ENCODE data around the gene GABRG2.

The GABRG2 gene

DNA sequence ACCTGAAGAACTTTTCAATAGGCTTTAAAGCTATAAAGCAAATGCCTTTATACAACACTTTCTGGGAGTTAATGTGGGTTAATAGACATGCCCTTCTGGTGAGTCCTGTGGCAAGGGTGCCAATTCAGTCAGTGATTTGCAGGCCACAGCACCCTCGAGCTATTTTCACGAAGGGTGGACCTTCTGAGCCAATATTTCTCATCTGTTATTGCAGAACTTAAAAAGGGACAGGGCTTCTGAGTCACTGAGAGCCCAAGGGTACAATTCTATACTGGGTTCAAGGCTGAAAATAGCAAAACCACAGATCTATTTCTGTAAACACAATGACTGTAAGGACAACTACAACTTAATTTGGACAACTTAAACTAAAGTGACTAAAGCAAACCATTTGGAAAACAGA lies 92.8 kb downstream of the GABRG2 start:
- TF ChIP-seq, protein P1, sequence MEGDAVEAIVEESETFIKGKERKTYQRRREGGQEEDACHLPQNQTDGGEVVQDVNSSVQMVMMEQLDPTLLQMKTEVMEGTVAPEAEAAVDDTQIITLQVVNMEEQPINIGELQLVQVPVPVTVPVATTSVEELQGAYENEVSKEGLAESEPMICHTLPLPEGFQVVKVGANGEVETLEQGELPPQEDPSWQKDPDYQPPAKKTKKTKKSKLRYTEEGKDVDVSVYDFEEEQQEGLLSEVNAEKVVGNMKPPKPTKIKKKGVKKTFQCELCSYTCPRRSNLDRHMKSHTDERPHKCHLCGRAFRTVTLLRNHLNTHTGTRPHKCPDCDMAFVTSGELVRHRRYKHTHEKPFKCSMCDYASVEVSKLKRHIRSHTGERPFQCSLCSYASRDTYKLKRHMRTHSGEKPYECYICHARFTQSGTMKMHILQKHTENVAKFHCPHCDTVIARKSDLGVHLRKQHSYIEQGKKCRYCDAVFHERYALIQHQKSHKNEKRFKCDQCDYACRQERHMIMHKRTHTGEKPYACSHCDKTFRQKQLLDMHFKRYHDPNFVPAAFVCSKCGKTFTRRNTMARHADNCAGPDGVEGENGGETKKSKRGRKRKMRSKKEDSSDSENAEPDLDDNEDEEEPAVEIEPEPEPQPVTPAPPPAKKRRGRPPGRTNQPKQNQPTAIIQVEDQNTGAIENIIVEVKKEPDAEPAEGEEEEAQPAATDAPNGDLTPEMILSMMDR (IDR thresholded peaks at IDR 0.05; ENCODE audit: low read depth, low read length), result no peak
- H3K9me3 ChIP-seq, result 0 out of 2 replicates have a peak, but pooled peaks cover 2% of the 10 kb centered on the region
- no peak for DNase-seq

GRCh38 chr5:162163663-162164062 lies 96.1 kb downstream of the GABRG2 start:
- Histone ChIP-seq H3K36me3 (no peaks in the 10 kb centered on the region), H3K9me3 (0 out of 2 replicates have a peak, but pooled peaks cover 5% of the 10 kb centered on the region), H3K27me3 (no peaks in the 10 kb centered on the region), H3K4me1 (no peaks in the 10 kb centered on the region), H3K4me3 (ENCODE audit: low read depth, low read length) (no peak overlapping the region)
- TF ChIP-seq, protein P1 (IDR thresholded peaks at IDR 0.05; ENCODE audit: low read depth, low read length), result no peak
- DNase-seq, result no peak

More for the DNA sequence above, 92.8 kb downstream of the GABRG2 start:
- Histone ChIP-seq H3K36me3 (no peaks in the 10 kb centered on the region), H3K4me1 (no peaks in the 10 kb centered on the region), H3K27me3 (no peaks in the 10 kb centered on the region), H3K4me3 (ENCODE audit: low read depth, low read length) (no peak overlapping the region)

GRCh38 chr5:162174358-162174974 lies 106.9 kb downstream of the GABRG2 start:
- H3K27me3 ChIP-seq, result no peaks in the 10 kb centered on the region
- no peaks in the 10 kb centered on the region for H3K9me3 ChIP-seq
- H3K36me3 ChIP-seq, result no peaks in the 10 kb centered on the region
- TF ChIP-seq, protein P1 (IDR thresholded peaks at IDR 0.05; ENCODE audit: low read depth, low read length), result no peak
- H3K4me1 ChIP-seq, result peaks cover 4% of the 10 kb centered on the region
- H3K4me3 ChIP-seq (ENCODE audit: low read depth, low read length), result no peak overlapping the region
- DNase-seq, result no peak

DNA sequence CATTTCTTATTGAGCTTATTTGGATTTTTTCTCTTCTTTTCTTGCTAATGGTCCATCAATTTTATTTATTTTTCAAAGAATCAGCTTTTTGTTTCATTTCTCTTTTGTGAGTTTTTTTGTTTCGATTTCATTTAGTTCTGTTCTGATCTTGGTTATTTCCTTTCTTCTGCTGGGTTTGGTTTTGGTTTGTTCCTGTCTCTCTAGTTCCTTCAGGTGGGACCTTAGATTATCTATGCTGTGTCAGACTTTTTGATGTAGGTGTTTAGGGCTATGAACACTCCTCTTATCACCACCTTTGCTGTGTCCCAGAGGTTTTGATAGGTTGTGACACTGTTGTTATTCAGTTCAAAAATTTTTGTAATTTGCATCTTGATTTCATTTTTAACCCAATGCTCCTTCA lies 119.8 kb downstream of the GABRG2 start:
- no peak for DNase-seq
- Histone ChIP-seq H3K9me3 (no peaks in the 10 kb centered on the region; the same call in 1 of the 2 replicates), H3K4me3 (ENCODE audit: low read depth, low read length) (no peak overlapping the region), H3K36me3 (no peaks in the 10 kb centered on the region), H3K4me1 (peaks cover 7% of the 10 kb centered on the region; the same call in 1 of the 2 replicates), H3K27me3 (no peaks in the 10 kb centered on the region)
- TF ChIP-seq, protein P1 (IDR thresholded peaks at IDR 0.05; ENCODE audit: low read depth, low read length), result no peak

DNA sequence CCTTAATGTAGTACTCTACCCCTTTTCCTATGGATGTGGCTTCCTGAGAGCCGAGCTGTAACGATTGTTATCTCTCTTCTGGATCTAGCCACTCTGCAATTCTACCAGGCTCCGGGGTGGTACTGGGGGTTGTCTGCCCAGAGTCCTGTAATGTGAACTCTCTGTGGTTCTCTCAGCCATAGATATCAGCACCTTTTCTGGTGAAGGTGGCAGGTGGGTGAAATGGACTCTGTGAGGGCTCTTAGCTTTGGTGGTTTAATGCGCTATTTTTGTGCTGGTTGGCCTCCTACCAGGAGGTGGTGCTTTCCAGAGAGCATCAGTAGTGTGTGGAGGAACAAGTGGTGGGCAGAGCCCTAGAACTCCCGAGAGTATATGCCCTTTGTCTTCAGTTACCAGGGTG lies 122.1 kb downstream of the GABRG2 start:
- TF ChIP-seq, protein P1 (IDR thresholded peaks at IDR 0.05; ENCODE audit: low read depth, low read length), result no peak
- no peak overlapping the region for H3K4me3 ChIP-seq (ENCODE audit: low read depth, low read length)

GRCh38 chr5:162193012-162193411 lies 125.4 kb downstream of the GABRG2 start:
- peaks cover 4% of the 10 kb centered on the region; the same call in 1 of the 2 replicates for H3K4me1 ChIP-seq
- TF ChIP-seq, protein P1 (IDR thresholded peaks at IDR 0.05; ENCODE audit: low read depth, low read length), result no peak
- no peak for DNase-seq
- no peaks in the 10 kb centered on the region for H3K27me3 ChIP-seq
- no peaks in the 10 kb centered on the region for H3K36me3 ChIP-seq
- H3K9me3 ChIP-seq, result no peaks in the 10 kb centered on the region; the same call in 1 of the 2 replicates
- H3K4me3 ChIP-seq (ENCODE audit: low read depth, low read length), result no peak overlapping the region

More for the DNA sequence above, 122.1 kb downstream of the GABRG2 start:
- Histone ChIP-seq H3K36me3 (no peaks in the 10 kb centered on the region), H3K4me1 (peaks cover 4% of the 10 kb centered on the region; the same call in 1 of the 2 replicates), H3K27me3 (no peaks in the 10 kb centered on the region), H3K9me3 (no peaks in the 10 kb centered on the region; the same call in 1 of the 2 replicates)
- DNase-seq, result no peak
